ENCODE data around the gene RGPD3.
"Not testable (repeated sequence)": the region's sequence is repeated elsewhere in the genome, so short reads cannot be mapped to it uniquely, and the experiment has no call there.

The RGPD3 gene

DNA sequence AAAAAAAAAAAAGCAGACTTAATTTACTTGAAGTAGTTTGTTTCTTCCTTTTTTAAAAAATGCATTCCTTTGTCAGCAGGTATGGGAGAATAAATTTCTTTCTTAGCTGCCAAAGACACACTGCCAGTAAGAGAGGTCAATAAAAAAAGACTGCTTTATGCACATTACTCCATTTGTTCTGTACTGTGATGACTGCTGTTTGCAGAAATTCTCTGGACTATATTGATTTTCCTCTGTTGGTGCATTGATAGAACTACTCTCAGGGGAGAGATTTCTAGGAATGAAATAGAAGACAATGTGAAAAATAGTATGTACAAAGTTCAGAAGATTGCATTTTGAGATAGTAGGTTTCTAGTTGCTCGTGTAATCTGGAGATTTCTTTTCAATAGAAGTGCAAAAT lies 11.3 kb upstream of the RGPD3 start:
- not testable (repeated sequence) for DNase-seq (ENCODE audit: low read depth)

DNA sequence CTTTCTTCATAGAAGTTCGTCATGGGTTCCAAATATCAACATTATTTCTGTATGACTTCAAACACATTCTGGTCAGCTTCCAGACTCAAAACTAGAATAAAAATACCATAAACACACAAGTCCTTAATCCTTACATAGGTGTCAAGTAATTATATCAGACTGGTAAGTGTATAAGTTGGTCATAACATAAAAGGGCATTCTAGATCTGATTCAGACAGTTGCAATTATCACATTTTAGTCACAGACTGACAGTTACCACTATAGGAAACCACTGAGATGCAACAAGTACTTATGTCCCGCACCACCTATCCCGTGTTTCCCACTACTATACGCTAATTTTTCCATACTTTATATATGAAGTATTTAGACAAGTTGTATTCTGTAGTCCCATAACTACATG lies 9.4 kb upstream of the RGPD3 start:
- not testable (repeated sequence) for DNase-seq (ENCODE audit: low read depth)

DNA sequence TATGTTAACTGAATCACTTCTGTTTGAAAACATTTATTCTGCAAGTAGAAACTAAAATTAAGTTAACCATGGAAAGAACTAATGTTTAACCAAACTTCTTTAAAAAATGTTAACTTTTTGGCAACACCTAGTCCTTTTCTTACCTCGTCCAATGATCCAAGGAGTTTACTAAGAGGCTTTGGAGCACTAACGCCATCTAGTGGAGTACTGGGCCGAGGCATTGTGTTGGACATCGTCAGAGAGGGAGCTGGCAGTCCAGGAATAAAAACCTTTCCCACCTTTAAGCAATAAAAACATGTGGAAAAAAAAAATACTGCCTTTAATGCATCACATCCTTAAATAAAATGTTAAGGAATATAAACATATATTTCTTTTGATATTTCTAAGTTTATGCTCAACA lies 2.4 kb upstream of the RGPD3 start:
- not testable (repeated sequence) for DNase-seq (ENCODE audit: low read depth)

DNA sequence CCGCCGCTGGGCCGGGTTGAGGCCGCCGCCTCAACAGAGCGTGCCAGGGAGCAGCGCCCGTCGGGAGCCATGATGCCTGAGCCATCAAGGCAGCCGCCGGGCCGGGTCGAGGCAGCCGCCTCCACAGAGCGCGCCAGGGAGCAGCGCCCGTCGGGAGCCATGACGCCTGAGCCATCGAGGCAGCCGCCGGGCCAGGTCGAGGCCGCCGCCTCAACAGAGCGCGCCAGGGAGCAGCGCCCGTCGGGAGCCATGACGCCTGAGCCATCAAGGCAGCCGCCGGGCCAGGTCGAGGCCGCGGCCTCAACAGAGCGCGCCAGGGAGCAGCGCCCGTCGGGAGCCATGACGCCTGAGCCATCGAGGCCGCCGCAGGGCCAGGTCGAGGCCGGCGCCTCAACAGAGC lies 697 bp downstream of the RGPD3 start:
- not testable (repeated sequence) for DNase-seq (ENCODE audit: low read depth)

DNA sequence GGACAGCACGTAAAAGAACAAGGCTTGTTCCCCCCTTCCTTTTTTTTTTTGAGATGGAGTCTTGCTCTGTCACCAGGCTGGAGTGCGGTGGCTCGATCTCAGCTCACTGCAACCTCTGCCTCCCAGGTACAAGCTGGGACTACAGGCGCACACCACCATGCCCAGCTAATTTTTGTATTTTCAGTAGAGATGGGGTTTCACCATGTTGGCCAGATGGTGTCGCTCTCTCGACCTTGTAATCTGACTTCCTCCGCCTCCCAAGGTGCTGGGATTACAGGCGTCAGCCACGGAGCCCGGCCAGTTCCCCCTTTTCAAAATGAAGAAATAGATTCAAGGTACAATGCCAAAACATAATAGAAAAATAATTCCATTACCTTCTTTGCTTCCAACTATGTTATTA lies 6.3 kb downstream of the RGPD3 start:
- DNase-seq (ENCODE audit: low read depth), result not testable (repeated sequence)

DNA sequence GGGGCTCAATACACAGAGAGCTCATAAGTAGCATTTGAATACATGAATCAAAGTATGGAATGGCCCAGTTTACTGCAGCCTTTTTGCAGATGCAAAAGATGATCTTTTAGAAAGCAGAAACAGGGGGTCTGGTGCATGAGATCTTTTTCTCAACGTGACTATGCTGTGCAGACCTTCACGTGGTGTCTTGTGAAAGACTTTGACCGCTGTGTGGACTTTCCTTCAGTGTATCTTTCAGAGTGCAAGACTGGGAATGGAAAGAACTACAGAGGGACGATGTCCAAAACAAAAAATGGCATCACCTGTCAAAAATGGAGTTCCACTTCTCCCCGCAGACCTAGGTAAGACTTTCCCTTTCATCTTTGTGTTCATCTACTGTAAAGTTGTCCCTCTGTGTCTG lies 77.5 kb downstream of the RGPD3 start:
- not testable (repeated sequence) for DNase-seq (ENCODE audit: low read depth)

DNA sequence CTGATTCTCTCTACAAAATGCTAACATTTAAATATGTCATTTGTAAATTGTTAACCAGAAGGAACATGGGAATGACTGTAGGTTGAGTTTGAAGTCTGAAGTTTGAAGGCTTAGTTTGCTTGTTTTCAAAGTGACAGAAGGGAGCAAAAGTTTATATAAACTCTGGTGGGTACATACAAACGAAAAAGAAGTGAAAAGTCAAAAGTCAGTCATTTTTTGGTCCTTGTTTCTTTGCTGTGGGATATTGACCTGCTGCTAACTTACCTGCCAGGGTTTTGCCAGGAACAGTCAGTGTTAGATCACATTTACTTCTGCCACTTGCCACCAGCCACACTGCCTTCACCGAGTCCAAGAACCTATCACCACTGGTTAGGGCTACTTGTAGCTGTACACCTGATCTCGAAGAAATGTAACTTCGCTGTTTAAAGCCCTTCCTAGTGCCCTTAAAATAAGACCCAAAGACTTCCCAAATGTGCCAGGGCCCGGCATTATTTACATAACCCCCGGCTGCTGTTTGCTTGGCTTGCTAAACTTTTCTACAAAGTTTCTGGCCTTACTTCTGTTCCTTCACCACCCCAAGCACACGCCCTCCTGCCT lies 79.3 kb downstream of the RGPD3 start:
- not testable (repeated sequence) for DNase-seq (ENCODE audit: low read depth)

DNA sequence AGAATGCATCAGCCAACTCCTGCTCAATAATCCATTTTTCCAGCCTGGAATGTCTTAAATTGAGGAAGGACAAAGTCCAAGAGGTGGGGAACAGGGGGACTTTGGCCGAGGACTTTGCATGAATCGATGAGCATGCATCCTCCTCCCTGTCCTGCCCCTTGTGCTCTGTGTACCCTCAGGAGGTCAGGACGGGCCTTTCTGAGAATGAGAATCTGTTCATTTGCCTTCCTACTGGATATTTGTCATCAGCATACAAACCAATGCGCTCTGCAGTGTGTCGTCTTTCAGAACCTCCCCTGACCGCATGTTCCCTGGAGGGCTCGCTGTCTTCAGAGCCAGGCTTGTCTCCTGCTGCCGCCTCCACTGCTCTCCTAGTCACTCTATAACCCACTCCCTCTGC lies 83.7 kb downstream of the RGPD3 start:
- DNase-seq (ENCODE audit: low read depth), result not testable (repeated sequence)

DNA sequence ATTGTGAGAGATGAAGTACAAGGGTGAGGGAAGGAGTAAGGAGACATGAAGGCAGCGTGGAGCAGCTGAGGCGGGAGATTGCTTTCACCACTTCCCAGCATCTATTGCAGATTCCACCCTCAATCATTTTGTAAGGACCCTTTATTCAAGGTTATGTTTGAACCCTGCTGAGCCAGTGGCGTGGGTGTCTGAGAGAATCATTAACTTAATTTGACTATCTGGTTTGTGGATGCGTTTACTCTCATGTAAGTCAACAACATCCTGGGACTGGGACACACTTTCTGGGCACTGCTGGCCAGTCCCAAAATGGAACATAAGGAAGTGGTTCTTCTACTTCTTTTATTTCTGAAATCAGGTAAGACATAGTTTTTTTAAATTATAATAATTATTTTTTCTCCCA lies 86.3 kb downstream of the RGPD3 start:
- not testable (repeated sequence) for DNase-seq (ENCODE audit: low read depth)

DNA sequence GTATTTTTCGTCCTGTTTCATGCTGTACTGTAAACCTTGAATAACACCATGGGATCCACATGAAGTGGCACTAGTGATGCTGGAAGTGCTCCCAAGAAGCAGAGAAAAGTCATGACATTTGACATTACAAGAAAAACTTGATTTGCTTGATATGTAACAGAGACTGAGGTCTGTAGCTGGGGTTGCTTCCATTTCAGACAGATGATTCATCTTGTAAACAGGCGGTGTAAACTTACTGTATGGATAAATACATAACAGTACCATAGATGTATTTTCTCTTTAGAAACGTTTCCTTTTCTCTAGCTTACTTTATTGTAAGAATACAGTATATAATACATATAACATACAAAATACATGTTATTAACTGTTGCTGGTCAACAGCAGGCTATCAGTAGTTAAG lies 88.6 kb downstream of the RGPD3 start:
- DNase-seq (ENCODE audit: low read depth), result not testable (repeated sequence)

DNA sequence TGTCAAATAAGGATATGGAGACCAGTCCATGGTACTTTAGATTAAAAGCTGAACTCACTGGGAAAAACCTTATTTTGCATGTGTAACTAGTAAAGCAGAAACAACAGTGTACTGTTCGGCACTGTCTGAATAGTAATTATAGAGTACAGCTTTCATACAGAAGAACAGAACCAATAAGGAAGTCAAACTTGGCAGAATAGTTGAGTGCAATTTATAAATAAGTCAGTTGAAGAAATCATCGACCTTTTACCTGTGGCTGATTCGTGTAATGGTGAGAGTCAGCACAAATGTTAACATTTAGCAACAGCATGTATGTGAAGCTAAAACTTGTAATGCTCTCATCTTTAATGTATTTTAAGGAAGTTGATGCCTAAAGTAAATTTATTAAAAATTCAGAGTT lies 99.0 kb downstream of the RGPD3 start:
- DNase-seq (ENCODE audit: low read depth), result not testable (repeated sequence)

DNA sequence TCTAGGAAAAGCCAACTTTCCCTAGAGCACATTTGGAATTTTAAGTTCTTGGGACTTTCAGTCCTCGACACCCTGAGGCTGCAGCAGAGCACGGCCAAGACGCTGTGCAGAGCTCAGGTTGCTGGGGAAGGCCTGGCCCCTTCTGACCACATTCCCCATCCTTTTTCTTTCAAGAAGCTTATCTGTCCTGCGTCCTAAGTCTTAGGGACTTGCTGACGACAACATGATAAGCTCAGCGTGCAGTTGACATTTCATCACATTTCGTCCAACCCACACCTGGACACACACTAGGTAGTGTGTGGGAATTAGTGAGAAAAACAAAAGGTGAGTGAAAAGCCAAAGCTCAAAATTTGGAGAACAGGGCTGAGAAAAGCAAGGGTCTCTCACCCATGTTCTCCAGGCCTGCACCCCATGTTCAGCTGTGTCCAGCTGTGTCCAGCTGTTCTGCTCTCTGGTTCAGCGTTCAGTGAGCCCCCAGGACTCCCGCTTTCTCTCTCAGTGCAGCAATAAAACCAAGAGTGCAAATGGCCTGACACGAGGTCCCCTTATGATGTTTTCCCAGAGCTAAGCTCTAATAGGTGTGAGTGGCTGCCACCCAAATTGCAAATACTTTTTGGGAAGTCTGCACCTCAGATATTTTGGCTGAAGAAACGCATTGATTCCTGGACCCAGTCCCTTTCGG lies 101.9 kb downstream of the RGPD3 start:
- no peak for DNase-seq (ENCODE audit: low read depth)

DNA sequence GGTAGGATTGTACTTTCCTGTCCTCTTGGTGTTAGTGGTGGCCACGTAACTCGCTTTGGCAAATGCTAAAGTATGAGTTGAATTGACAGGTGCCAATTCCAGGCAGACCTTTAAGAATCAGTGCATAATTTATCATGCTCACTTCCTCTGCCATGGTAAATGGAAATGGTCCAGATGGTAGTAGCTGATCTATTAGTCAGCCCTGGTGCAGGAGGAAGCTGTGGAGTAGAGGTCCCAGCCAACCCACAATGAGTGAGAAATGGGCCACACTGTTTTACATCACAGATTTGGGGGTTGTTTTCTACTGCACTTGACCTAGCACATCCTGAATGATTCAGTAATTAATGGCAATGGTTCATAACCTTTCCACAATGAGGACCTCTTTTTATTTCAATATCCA lies 104.4 kb downstream of the RGPD3 start:
- no peak for DNase-seq (ENCODE audit: low read depth)

DNA sequence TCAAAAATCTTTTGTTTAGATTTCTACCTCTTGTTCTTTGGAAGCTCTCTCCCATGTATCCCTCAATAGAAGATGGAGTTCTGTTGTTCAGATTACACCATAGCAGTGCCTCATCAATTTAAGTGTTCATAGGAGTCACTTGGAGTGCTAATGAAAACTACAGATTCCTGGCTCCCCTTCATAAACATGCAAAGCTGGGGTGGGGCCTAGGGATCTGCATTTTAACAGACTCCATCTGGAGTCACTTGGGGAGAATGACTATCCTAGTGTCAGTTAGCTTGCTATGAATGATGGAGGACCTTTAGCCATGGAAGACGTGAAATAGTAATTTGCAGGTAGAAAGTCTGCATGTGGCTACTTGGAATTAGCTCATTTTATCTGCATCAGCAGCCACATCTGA lies 105.4 kb downstream of the RGPD3 start:
- no peak for DNase-seq (ENCODE audit: low read depth)

DNA sequence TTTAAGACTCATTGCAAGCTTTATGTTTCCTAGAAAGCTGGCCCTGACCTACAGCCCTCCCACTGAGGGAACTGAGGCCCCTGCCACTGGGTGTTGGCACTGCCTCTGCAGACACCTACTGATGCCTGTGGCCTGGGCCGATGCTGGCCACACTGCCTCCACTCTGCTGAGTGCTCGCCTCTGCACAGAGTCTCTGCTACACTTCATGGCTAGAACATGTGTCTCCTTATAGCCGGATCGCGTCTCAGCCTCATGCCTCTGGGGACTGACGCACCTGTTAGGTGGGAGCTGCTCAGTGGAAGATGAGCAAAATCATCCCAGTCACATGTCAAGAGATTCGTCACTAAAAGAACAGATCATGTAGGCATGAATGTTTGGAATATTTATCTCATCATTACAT lies 108.7 kb downstream of the RGPD3 start:
- DNase-seq (ENCODE audit: low read depth), result no peak

DNA sequence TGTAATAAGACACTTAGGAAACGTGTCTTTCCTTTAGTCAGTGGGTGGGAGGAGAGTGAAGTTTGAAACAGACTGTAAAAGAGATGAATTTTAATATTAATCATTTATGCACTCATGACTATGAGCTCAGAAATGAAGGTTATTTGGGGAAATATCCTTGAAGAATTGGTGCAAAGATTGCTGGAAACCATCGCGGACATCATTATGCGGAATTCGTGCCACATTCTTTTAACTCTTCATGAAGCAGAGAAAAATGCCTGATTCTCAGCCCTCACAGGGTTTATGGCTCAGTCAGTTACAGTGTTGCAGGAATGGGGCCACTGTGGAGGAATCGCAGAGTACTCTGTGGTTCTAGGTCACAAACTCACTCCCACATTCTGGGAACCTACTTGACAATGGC lies 109.7 kb downstream of the RGPD3 start:
- DNase-seq (ENCODE audit: low read depth), result no peak

DNA sequence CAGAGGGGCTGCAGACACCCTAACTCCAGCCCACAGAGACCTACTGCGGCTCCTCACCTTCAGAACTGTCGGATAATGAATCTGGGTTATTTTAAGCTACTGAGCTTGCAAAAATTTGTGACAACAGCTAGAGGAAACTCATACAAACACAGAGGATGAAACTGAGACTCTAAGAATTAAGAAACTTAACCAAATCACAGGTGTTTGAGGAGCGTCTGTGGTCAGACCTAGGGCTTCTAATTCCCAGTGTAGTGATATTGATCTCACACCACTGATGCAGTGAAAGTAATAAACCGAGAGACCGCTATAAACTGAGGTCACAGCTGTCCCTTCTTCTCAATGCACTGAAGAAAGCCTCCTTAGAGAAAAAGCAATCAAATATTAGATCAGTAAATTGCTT lies 110.1 kb downstream of the RGPD3 start:
- no peak for DNase-seq (ENCODE audit: low read depth)

DNA sequence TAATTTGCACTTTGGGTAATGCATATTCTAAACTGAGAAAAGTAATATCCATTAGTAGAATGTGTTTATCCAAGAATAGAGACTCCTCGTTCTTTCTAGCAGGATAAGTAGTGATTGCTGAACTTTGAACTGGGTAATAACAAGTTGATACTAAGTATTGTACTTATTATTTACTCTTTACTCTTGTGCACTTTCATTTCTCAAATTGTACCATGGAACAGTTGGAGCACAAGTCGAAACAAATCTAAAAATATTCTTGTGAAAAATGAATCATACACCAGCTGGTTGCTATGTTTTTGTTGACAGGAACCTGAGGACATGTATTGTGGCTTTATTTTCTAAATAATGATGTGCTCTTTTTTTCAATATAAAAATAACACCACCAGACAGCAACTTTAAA lies 111.9 kb downstream of the RGPD3 start:
- DNase-seq (ENCODE audit: low read depth), result no peak

DNA sequence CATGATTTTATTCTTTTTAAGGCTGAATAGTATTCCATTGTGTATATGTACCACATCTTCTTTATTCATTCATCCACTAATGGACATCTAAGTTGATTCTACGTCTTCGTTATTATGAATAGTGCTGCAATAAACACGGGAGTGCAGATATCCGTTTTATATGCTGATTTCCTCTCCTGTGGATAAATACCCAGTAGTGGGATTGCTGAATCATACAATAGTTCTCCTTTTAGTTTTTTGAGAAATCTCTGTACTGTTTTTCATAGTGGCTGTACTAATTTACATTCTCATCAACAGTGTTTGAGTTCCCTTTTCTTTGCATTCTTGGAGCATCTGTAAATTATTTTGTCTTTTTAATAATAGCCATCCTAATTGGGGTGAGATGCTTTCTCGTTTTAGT lies 114.5 kb downstream of the RGPD3 start:
- no peak for DNase-seq (ENCODE audit: low read depth)

DNA sequence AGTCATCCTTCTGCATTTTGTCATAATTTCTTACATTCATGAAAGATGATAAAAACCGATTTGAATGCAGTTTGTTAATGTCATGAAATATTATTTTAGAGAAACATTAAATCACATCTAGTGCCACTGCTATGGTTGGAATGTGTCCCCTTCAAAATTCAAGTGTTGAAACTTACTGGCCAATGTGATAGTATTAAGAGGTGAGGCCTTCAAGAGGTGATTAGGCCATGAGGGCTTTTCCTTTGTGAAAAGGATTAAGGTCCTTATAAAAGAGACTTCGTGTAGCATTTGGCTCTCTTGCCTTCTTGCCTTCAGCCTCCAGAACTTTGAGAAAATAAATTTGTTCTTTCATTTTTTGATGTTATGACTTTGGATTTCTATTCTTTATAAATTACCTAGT lies 117.2 kb downstream of the RGPD3 start:
- no peak for DNase-seq (ENCODE audit: low read depth)

DNA sequence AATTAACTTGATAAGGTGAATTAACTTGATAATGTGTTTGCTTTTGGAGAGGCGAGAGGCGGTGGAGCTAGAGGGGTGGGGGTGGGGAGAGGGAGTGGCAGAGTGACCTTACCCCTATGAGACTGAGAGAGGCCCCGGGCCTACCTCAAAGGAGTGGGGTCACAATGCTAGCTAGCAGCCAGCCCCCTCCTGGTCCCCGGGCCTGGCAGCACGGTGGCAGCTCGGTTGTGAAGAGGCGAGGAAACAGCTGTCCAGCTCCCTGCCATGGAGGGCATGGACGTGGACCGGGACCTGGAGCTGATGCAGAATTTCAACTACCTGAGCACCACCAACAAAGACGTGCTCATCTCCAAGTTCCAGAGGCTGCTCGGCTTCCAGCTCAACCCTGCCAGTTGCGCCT lies 123.9 kb downstream of the RGPD3 start:
- no peak for DNase-seq (ENCODE audit: low read depth)

DNA sequence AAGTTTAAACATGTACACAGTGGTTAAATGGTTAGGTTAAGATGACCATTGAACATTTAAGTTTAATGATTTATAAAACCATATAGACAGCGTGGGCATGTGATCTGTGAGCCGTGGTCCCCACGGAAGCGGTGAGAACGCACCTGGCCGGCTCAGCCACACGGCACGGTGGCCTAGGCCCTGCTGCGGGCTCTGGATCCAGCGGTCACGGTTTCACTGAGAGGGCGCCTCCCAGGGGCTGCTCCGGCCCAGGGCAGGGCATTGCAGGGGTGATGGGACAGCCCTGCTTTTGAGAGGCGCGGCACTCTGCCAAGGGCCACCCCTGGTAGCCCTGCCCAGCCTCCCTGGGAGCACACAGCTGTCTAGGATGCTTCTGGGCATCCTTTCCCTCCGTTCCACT lies 124.9 kb downstream of the RGPD3 start:
- DNase-seq (ENCODE audit: low read depth), result no peak

DNA sequence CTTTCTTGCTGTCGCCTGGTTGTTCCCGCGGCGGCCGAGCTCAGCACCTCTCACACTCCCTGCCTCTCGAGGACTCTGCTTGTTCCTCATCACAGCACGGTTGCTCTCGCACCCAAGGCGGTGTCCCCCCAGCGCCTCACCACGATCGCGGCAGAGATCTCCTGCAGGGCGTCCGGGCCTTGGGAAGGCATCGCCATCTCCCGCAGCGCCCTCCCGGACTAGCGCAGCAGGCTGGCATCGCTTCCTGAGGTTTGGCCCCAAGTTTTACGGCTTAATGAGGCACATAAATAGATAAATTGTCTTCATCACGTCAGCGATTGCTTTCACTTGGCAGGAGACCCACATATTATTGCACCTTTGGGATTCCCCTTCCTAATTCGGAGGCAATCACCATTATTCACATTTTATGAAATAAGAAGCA lies 125.4 kb downstream of the RGPD3 start:
- no peak for DNase-seq (ENCODE audit: low read depth)

DNA sequence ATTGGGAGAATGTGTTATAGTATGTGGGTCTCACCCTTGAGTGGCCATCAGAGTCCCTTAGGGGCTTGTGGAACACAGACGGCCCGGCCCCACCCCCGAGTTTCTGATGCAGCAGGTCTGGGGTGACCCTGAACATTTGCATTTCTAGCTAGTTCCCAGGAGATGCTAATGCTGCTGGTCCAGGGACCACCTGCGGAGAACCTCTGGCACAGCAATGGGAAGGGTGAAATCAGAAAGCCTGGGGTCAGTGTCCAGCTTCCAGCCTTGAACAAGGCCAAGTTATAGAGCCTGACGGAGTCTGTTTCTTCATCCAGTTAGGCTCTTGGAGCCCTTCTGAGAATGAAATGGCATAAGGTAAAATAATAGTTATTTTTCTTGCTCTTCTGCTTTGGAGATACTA lies 126.5 kb downstream of the RGPD3 start:
- DNase-seq (ENCODE audit: low read depth), result no peak
